Epidermal melanocyte (primary cell): ENCODE measurements around the gene PIWIL4.
"Not testable (repeated sequence)": the region's sequence is repeated elsewhere in the genome, so short reads cannot be mapped to it uniquely, and the experiment has no call there.

Experiments used
- DNase-seq: peaks from one replicate; pipeline ENCODE4 v3.0.0; 2011; ENCODE audit warnings: low spot score; ENCODE audit not compliant: insufficient read length

PIWIL4 gene

GRCh38 chr11:94635072-94635471, 67.9 kb downstream of the PIWIL4 start:
- DNase-seq = no peak

GRCh38 chr11:94636388-94636949, 69.3 kb downstream of the PIWIL4 start:
- no peak for DNase-seq

GRCh38 chr11:94638301-94638901, 71.2 kb downstream of the PIWIL4 start:
- no peak for DNase-seq

GRCh38 chr11:94638902-94639373, 71.8 kb downstream of the PIWIL4 start:
- DNase-seq = no peak

- no peak for DNase-seq
Observed at GRCh38 chr11:94639901-94640721, 72.9 kb downstream of the PIWIL4 start.

- DNase-seq = no peak
Observed at GRCh38 chr11:94641167-94641761, 74.1 kb downstream of the PIWIL4 start.

- not testable (repeated sequence) for DNase-seq
Observed at GRCh38 chr11:94643186-94643585, 76.0 kb downstream of the PIWIL4 start.

GRCh38 chr11:94647926-94648325, 80.8 kb downstream of the PIWIL4 start:
- DNase-seq = no peak

GRCh38 chr11:94648789-94649188, 81.6 kb downstream of the PIWIL4 start:
- no peak for DNase-seq

GRCh38 chr11:94649254-94649653, 82.1 kb downstream of the PIWIL4 start:
- no peak for DNase-seq

- DNase-seq = no peak
Observed at GRCh38 chr11:94649964-94650623, 82.9 kb downstream of the PIWIL4 start.

- peak; percentile 56 for DNase-seq
Observed at GRCh38 chr11:94650756-94651155, 83.6 kb downstream of the PIWIL4 start.

- DNase-seq = no peak
Observed at GRCh38 chr11:94652735-94653284, 85.6 kb downstream of the PIWIL4 start.

GRCh38 chr11:94653561-94653960, 86.4 kb downstream of the PIWIL4 start:
- no peak for DNase-seq

GRCh38 chr11:94654201-94654600, 87.0 kb downstream of the PIWIL4 start:
- no peak for DNase-seq

GRCh38 chr11:94655291-94655690, 88.1 kb downstream of the PIWIL4 start:
- DNase-seq = no peak

- DNase-seq = no peak
Observed at GRCh38 chr11:94655956-94656355, 88.8 kb downstream of the PIWIL4 start.

GRCh38 chr11:94656968-94657367, 89.8 kb downstream of the PIWIL4 start:
- DNase-seq = no peak

GRCh38 chr11:94657629-94658028, 90.5 kb downstream of the PIWIL4 start:
- no peak for DNase-seq

GRCh38 chr11:94658386-94658785, 91.2 kb downstream of the PIWIL4 start:
- no peak for DNase-seq

GRCh38 chr11:94658888-94659287, 91.7 kb downstream of the PIWIL4 start:
- DNase-seq = no peak
